Stomach (tissue), 9 donors: Measurements from ENCODE around the gene MASP1. TPM values are rescaled to one million over a fixed set of nuclear protein-coding genes. Genes with fewer than 3 reads are reported as not detected.
"Not testable (repeated sequence)": the region's sequence is repeated elsewhere in the genome, so short reads cannot be mapped to it uniquely, and the experiment has no call there.

Source experiments
- DNase-seq, 2 donors: peaks; one replicate each; pipeline versions ENCODE4 v3.0.0 to v3.0.0-alpha.2; 2013 to 2019
- H3K27ac ChIP-seq, 5 donors: fragments of 200-600 bp in 4 of 5; sonication (generic) in 4 of 5; one replicate each; pipeline ENCODE4 v1.5.1; 2013 to 2019; ENCODE audit warnings: mild to moderate bottlenecking in 1 of 5, moderate library complexity in 1 of 5
- H3K27me3 ChIP-seq, 3 donors: fragments of 200-600 bp; sonication (generic); one replicate each; pipeline ENCODE4 v1.5.1; 2017 to 2019; ENCODE audit warnings: mixed run types in 1 of 3
- H3K36me3 ChIP-seq, 4 donors: fragments of 200-600 bp; sonication (generic); 1 replicate in 3 of 4; 2 replicates in 1 of 4; pipeline ENCODE4 v1.5.1; 2016 to 2019
- H3K4me1 ChIP-seq, 4 donors: fragments of 200-600 bp; sonication (generic); one replicate each; pipeline ENCODE4 v1.5.1; 2016 to 2019
- H3K4me3 ChIP-seq, 4 donors: fragments of 200-600 bp; sonication (generic) in 3 of 4; one replicate each; pipeline ENCODE4 v1.5.1; 2016 to 2019; ENCODE audit warnings: mild to moderate bottlenecking in 1 of 4
- H3K9me3 ChIP-seq, 4 donors: fragments of 200-600 bp; sonication (generic); one replicate each; pipeline ENCODE4 v1.5.1; 2016 to 2019
- EP300 ChIP-seq: sonication (generic); formaldehyde crosslinking; IDR thresholded peaks from one replicate; pipeline ENCODE4 v1.6.1; 2017; ENCODE audit warnings: antibody characterized with exemption
- POLR2A ChIP-seq, 4 donors: fragments of 450-650 bp; IDR thresholded peaks; one replicate each; pipeline ENCODE4 v1.6.1; 2016; ENCODE audit warnings: antibody characterized with exemption in 4 of 4, control low read depth in 2 of 4, mild to moderate bottlenecking in 1 of 4, moderate library complexity in 1 of 4
- POLR2AphosphoS5 ChIP-seq, 3 donors: sonication (generic); formaldehyde crosslinking; IDR thresholded peaks; one replicate each; pipeline ENCODE4 v1.6.1; 2016; ENCODE audit warnings: antibody characterized with exemption in 3 of 3
- WGBS, 5 donors: extraction: QIAGEN DNeasy Blood & Tissue Kit in 3 of 5; methylation state at CpG; one replicate each; pipeline versions ENCODE4 v1.1.5 to v1.1.7; 2013 to 2018; 5-methylcytosine and 5-hydroxymethylcytosine counted together
- intact Hi-C: fragments of 100-400 bp; cut with DNase I; formaldehyde crosslinking; loops from one replicate; pipeline ENCODE4 v1.15.1; 2023; ENCODE audit warnings: low total_unique reads
- polyA plus RNA-seq, 3 donors: library from polyadenylated mRNA; stranded (reverse); fragments of 200-250 nt; gene quantifications; one replicate each; pipeline ENCODE4 v1.2.3, GENCODE V29; 2013
- total RNA-seq, 5 donors: library from RNA; depleted of rRNA; stranded (reverse); fragments of >200 nt; gene quantifications; one replicate each; pipeline versions ENCODE4 v1.1.0 to v1.2.3, GENCODE V29; 2014 to 2016
- TF ChIP-seq, protein P1 (sequence below), 7 experiments: fragments of 450-650 bp in 4 of 7; fragments of 200-600 bp in 3 of 7; sonication (generic) in 3 of 7; IDR thresholded peaks; one replicate each; pipeline ENCODE4 v1.5.1; 2016 to 2019; ENCODE audit warnings: antibody characterized with exemption in 7 of 7, control low read depth in 2 of 7, mild to moderate bottlenecking in 1 of 7
- donor health status: healthy with polysubstance abuse.
- donor health status: Bipolar disorder and iron deficiency.
- donor health status: healthy.

The MASP1 gene
- total and polyA plus RNA-seq, 8 donors, result 0.15 to 2.9 (median 0.70) TPM; not detected in 2

DNA sequence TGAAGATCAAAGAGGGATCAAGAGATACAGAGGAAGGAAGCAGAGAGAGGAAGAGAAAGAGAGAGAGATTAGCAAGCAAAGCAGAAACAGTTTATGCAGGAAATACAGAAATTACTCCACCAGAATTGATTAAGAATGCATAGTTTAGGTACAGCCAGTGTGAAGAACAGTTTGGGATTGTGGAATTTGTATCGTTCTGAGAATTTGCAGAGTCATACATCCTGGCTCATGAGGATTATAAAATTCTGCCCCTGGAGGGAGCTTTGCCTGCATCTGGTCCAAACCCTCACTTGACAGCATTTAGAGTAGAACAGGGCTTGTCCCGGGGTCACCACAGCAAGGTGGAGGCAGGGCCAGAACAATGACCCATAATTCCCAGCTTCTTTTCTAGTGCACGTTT is 44.1 kb downstream of the MASP1 start:
- Histone ChIP-seq H3K27ac (no peak overlapping the region), H3K9me3 (no peaks in the 10 kb centered on the region), H3K4me1 (no peaks in the 10 kb centered on the region), H3K27me3 (no peaks in the 10 kb centered on the region), H3K36me3 (no peaks in the 10 kb centered on the region), H3K4me3 (no peak overlapping the region)
- intact Hi-C loops, result no loop called here
- WGBS, 5 donors, result 59 to 66% (median 64%) methylated on average over 3 of the region's 3 CpGs
- no peak for TF ChIP-seq POLR2A (IDR thresholded peaks at IDR 0.05)
- TF ChIP-seq, protein P1, sequence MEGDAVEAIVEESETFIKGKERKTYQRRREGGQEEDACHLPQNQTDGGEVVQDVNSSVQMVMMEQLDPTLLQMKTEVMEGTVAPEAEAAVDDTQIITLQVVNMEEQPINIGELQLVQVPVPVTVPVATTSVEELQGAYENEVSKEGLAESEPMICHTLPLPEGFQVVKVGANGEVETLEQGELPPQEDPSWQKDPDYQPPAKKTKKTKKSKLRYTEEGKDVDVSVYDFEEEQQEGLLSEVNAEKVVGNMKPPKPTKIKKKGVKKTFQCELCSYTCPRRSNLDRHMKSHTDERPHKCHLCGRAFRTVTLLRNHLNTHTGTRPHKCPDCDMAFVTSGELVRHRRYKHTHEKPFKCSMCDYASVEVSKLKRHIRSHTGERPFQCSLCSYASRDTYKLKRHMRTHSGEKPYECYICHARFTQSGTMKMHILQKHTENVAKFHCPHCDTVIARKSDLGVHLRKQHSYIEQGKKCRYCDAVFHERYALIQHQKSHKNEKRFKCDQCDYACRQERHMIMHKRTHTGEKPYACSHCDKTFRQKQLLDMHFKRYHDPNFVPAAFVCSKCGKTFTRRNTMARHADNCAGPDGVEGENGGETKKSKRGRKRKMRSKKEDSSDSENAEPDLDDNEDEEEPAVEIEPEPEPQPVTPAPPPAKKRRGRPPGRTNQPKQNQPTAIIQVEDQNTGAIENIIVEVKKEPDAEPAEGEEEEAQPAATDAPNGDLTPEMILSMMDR (IDR thresholded peaks at IDR 0.05), result no peak
- no peak for TF ChIP-seq EP300
- TF ChIP-seq POLR2AphosphoS5 (IDR thresholded peaks at IDR 0.05), result no peak
- DNase-seq, result no peak

DNA sequence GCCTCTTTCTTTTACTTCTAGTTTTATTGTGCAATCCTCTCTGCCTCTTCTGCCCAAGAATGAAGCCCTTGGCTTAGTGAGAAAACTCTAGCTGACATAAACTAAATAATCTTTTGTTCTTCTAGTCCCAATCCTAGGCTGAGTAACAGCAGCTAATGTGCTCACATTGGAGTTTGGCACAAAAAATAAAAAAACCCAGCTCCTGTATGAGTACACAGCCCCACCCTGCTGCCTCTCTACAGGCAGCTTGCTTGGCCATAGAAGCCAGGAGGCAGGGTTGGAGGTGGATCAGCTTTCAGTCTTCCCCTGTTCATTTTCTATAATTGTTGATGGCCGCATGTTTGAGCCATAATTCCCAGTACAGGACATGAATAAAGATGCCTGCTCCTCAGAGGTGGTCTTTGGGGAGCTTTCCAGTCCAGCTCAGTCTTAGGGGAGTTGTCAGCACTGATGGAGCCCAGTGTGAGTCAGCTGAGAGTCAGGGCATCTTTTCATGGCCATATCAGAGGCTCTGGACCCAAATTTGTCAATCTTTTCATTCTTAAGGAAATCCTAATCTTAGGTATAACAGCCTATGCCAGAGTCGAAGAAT is 47.5 kb downstream of the MASP1 start:
- Histone ChIP-seq H3K9me3 (no peaks in the 10 kb centered on the region), H3K36me3 (no peaks in the 10 kb centered on the region), H3K4me1 (no peaks in the 10 kb centered on the region), H3K27me3 (no peaks in the 10 kb centered on the region), H3K27ac (no peak overlapping the region), H3K4me3 (no peak overlapping the region)
- WGBS, 5 donors, result 69 to 84% (median 73%) methylated on average over 2 of the region's 2 CpGs
- DNase-seq, result no peak
- TF ChIP-seq POLR2AphosphoS5 (IDR thresholded peaks at IDR 0.05) (no peak), POLR2A (IDR thresholded peaks at IDR 0.05) (no peak), EP300 (no peak)
- TF ChIP-seq, protein P1 (IDR thresholded peaks at IDR 0.05), result no peak
- intact Hi-C loops, result no loop called here

DNA sequence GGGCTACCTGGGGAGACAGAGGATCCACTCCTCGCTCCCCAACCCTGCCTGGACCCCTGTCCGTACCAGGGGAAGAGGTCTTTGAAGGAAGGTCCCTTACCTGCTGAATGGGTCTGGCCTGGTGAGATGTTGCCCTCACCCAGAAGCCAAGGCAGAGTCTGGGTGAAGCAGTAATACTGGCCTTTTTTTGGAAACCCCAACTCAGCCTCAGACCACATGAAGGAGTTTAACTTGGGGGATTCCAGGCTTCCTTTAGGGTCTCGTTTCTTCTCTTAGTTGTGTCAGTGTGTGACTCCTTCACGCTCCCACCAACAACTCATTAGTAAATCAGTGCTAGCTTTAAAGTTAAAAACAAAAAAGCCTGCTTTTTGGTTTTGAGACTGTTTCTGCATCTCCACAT is 48.6 kb downstream of the MASP1 start:
- Histone ChIP-seq H3K4me3 (no peak overlapping the region), H3K36me3 (no peaks in the 10 kb centered on the region), H3K27ac (no peak overlapping the region), H3K9me3 (no peaks in the 10 kb centered on the region), H3K4me1 (no peaks in the 10 kb centered on the region), H3K27me3 (no peaks in the 10 kb centered on the region)
- TF ChIP-seq EP300, result no peak
- no peak for TF ChIP-seq POLR2AphosphoS5 (IDR thresholded peaks at IDR 0.05)
- TF ChIP-seq, protein P1 (IDR thresholded peaks at IDR 0.05), result no peak
- no peak for TF ChIP-seq POLR2A (IDR thresholded peaks at IDR 0.05)
- WGBS, 5 donors, result 83 to 95% (median 90%) methylated on average over 2 to 4 of the region's 4 CpGs
- no peak for DNase-seq
- intact Hi-C loops, result no loop called here

DNA sequence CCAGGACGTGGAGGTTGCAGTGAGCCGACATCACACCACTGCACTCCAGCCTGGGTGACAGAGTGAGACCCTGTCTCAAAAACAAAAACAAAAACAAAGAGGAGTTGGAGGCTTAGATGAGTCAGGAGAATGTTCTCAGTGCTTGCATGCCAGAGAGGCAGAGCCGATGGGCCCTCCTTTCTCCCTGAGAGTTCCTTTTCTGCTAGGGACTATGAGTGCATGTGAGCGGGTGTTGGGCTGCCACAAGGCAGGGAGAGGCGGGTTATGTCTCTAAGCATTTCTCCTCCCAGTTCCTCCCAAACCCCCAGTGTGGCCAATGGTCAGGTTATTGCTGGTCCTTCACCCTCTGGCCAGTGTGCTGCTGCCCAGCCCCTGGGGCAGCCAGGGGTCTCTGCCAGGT is 49.1 kb downstream of the MASP1 start:
- TF ChIP-seq, protein P1 (IDR thresholded peaks at IDR 0.05), result no peak
- no peak for TF ChIP-seq EP300
- TF ChIP-seq POLR2A (IDR thresholded peaks at IDR 0.05), result no peak
- no peak for TF ChIP-seq POLR2AphosphoS5 (IDR thresholded peaks at IDR 0.05)
- Histone ChIP-seq H3K27me3 (no peaks in the 10 kb centered on the region), H3K4me1 (no peaks in the 10 kb centered on the region), H3K9me3 (no peaks in the 10 kb centered on the region), H3K36me3 (no peaks in the 10 kb centered on the region), H3K4me3 (no peak overlapping the region), H3K27ac (no peak overlapping the region)
- 82 to 95% (median 89%) methylated on average over 5 of the region's 5 CpGs for WGBS, 5 donors
- intact Hi-C loops, result no loop called here
- no peak for DNase-seq

DNA sequence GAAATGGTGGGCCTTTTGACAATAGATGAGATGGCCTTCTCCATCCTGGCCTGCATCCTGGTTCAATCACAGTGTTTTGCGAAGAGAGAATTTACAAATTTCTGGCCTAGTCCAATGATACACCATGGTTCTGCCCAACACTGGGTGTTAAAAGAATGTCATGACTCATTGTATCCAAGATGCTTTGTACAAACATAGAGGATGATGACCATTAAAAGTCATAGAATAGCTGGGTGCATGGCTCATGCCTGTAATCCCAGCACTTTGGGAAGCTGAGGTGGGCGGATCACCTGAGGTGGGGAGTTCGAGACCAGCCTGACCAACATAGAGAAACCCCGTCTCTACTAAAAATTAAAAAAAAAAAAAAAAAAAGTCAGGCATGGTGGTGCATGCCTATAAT is 52.7 kb downstream of the MASP1 start:
- H3K27ac ChIP-seq, H3K36me3 ChIP-seq, intact Hi-C loops, H3K27me3 ChIP-seq, DNase-seq, H3K4me3 ChIP-seq, H3K9me3 ChIP-seq, H3K4me1 ChIP-seq: not testable (repeated sequence)
- WGBS, 5 donors, result 86 to 98% (median 90%) methylated on average over 4 of the region's 4 CpGs
